ENCODE measurements around the gene HIRIP3. TPM values are rescaled to one million over a fixed set of nuclear protein-coding genes. Genes with fewer than 3 reads are reported as not detected.

HIRIP3 gene
- total and polyA plus RNA-seq, 2 experiments from 2014 or later, result 22.2 to 26.7 TPM

DNA sequence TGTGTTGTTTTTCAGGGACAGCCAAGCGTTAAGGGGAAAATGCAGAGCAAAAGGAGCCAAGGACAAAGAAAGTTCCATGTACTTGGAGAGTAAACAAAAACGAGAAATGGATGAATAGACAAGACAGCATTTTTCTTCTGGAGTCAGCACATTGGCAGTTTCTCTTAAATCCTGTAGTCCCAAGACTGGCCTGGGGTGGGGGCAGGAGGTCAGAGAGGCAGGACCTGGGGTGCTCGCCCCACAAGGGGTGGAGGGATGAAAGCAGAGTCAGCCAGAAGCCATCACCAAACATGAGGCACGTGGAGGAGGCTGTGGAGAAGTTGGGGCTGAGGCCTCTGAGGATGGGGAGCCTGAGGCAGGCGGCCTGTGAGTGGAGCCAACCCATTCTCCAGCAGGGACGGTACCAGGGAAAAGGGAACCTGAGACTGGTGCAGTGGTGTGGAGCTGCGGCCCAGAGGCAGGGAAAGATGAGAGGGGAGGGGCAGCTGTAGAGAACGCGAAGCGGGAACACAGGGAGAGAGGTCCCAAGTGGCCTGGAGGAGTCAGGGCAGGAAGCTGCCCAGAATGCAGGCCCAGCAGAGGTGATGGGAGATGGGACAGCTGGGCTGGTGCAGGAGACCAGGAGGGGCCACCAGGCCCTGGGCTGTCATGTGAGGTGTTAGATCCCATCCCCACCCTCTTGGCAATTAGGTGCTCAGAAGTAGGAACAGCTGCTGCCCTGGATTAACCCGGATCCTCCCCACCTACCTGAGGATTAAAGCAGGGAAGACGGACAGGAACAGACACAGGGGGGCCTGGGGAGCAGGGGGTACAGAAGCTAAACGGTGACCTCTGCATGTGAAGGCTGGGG lies 32.4 kb upstream of the HIRIP3 start:
- H3K27me3 ChIP-seq, result peaks cover 27% of the 10 kb centered on the region
- no peak overlapping the region for H3K4me3 ChIP-seq
- no peaks in the 10 kb centered on the region for H3K36me3 ChIP-seq
- TF ChIP-seq, protein P1, sequence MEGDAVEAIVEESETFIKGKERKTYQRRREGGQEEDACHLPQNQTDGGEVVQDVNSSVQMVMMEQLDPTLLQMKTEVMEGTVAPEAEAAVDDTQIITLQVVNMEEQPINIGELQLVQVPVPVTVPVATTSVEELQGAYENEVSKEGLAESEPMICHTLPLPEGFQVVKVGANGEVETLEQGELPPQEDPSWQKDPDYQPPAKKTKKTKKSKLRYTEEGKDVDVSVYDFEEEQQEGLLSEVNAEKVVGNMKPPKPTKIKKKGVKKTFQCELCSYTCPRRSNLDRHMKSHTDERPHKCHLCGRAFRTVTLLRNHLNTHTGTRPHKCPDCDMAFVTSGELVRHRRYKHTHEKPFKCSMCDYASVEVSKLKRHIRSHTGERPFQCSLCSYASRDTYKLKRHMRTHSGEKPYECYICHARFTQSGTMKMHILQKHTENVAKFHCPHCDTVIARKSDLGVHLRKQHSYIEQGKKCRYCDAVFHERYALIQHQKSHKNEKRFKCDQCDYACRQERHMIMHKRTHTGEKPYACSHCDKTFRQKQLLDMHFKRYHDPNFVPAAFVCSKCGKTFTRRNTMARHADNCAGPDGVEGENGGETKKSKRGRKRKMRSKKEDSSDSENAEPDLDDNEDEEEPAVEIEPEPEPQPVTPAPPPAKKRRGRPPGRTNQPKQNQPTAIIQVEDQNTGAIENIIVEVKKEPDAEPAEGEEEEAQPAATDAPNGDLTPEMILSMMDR (IDR thresholded peaks at IDR 0.05; ENCODE audit: low read depth, low read length), result no peak
- no peak overlapping the region for H3K27ac ChIP-seq
- no peaks in the 10 kb centered on the region for H3K4me1 ChIP-seq (ENCODE audit: low read depth)
- no peak for DNase-seq (ENCODE audit: low read depth in 1 of 2, low spot score in 1 of 2)
- H3K9me3 ChIP-seq (ENCODE audit: low read depth), result no peaks in the 10 kb centered on the region

DNA sequence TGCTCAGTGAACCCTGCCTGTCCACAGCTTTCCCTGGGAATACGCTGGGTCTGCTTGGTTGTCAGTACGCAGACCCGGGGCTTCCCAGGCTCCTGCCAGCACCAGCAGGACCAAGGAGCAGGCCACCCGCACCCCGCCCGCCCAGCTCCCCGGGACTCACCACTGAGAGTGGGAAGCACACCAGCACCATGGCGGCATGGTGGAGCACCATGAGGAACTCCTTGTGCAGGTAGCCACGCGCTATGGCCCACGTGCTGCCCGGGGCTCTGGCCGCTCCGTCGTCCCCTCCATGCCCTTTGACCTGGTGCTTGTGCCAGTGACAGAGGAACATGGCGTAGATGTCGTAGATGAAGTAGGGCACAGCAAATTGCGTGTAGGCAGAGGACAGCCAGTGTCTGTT lies 31.0 kb upstream of the HIRIP3 start:
- TF ChIP-seq, protein P1 (IDR thresholded peaks at IDR 0.05; ENCODE audit: low read depth, low read length), result no peak
- Histone ChIP-seq H3K4me1 (ENCODE audit: low read depth) (no peaks in the 10 kb centered on the region), H3K9me3 (ENCODE audit: low read depth) (no peaks in the 10 kb centered on the region), H3K36me3 (no peaks in the 10 kb centered on the region), H3K27ac (no peak overlapping the region), H3K4me3 (no peak overlapping the region), H3K27me3 (peaks cover 20% of the 10 kb centered on the region)
- no peak for DNase-seq (ENCODE audit: low read depth in 1 of 2, low spot score in 1 of 2)

DNA sequence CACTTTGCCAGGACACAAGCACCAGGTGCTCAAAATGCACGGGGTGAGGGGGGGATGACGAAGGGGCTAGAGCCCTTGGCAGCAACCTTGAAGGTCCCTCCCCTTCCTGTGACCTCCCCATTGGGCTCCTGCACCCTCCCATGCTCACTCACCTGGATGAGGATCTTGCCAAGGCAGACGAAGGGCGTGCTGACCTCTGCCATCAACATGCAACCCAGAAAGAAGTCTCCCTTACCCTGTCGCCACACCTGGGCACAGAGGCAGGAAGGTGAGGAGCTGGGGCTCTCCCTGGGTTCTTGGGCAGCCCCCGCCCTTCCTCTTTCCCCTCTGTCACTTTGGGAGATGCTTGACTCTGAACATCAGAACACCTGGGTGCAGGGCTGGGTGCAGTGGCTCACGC lies 30.2 kb upstream of the HIRIP3 start:
- no peak for DNase-seq (ENCODE audit: low read depth in 1 of 2, low spot score in 1 of 2)
- Histone ChIP-seq H3K4me3 (no peak overlapping the region), H3K9me3 (ENCODE audit: low read depth) (no peaks in the 10 kb centered on the region), H3K27ac (no peak overlapping the region), H3K36me3 (no peaks in the 10 kb centered on the region), H3K4me1 (ENCODE audit: low read depth) (no peaks in the 10 kb centered on the region), H3K27me3 (peaks cover 11% of the 10 kb centered on the region)
- TF ChIP-seq, protein P1 (IDR thresholded peaks at IDR 0.05; ENCODE audit: low read depth, low read length), result no peak

DNA sequence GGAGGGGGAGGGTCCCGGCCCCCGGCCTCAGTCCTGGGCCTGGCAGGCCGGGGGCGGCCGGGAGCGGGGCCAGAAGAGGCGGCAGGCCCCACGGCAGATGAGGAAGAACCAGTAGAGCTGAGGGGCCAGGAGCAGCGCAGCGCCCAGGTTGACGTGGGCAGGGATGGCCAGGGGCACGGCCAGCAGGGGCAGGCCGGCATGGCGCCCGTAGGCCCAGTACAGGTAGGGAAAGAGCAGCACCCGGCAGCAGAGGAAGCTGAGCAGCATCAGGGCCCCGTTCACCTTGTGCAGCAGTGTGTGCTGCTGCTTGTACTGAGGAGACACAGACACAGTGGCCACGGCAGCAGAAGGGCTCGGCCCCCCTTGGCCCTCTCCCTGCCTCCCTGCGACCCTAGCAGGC lies 29.7 kb upstream of the HIRIP3 start:
- Histone ChIP-seq H3K27ac (no peak overlapping the region), H3K4me3 (no peak overlapping the region), H3K9me3 (ENCODE audit: low read depth) (no peaks in the 10 kb centered on the region), H3K27me3 (peaks cover 7% of the 10 kb centered on the region), H3K4me1 (ENCODE audit: low read depth) (no peaks in the 10 kb centered on the region), H3K36me3 (no peaks in the 10 kb centered on the region)
- no peak for DNase-seq (ENCODE audit: low read depth in 1 of 2, low spot score in 1 of 2)
- TF ChIP-seq, protein P1 (IDR thresholded peaks at IDR 0.05; ENCODE audit: low read depth, low read length), result no peak

DNA sequence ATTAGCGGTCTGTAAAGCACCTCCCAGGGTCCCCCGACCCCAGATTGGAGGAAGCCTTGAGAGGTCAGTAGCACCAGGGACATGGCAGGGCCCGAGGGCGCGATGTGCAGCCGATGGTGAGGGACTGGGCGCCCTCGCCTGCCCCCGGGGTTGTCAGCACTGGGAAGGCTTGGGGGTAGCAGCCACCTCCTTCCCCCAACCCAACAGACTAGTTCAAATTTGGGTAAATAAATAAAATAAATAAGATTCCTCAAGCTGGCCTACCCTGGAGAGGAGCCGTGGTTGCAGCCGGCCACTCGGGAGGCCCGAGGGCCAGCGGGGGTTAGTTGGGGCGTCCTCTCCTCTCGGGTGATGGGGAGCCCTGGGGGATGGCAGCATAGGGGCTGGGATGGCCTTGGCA lies 29.0 kb upstream of the HIRIP3 start:
- H3K4me3 ChIP-seq, result no peak overlapping the region
- no peaks in the 10 kb centered on the region for H3K36me3 ChIP-seq
- no peak for DNase-seq (ENCODE audit: low read depth in 1 of 2, low spot score in 1 of 2)
- no peaks in the 10 kb centered on the region for H3K4me1 ChIP-seq (ENCODE audit: low read depth)
- no peaks in the 10 kb centered on the region for H3K9me3 ChIP-seq (ENCODE audit: low read depth)
- TF ChIP-seq, protein P1 (IDR thresholded peaks at IDR 0.05; ENCODE audit: low read depth, low read length), result no peak
- peaks cover under 1% of the 10 kb centered on the region for H3K27me3 ChIP-seq
- H3K27ac ChIP-seq, result no peak overlapping the region
